ENCODE data around the gene GRID1.

GRID1 gene

DNA sequence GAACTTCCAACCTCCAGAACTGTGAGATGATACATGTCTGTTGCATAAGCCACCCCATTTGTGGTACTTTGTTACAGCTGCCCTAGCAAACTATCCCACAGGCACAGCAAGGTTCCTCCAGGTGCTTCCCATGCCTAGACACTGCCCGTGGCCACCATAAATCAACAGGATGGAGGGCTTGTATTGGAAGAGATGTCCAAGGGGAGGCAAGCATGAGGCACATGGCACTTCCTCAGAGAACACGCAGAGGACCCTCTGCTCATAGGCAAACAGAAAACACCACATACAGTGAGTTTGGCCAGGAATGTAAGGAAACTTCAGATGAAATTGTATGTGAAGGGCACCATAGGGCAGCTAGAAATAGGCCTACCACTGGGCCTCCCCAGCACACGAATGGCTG is 291.1 kb downstream of the GRID1 start:
- DNase-seq: no peak

DNA sequence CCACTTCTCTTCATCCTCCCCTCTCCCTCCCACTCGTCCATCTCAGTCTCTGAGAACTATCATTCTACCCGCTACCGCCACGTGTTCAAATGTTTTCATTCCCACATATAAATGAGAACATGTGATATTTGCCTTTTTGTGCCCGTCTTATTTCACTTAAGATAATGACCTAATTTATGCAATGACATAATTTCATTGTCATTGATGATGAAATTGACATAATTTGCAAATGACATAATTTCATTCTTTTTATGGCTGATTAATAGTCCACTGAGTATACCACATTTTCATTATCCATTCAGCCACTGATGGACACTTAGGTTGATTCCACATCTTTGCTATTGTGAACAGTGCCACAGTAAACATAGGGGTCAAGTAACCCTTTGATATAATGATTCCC is 292.3 kb downstream of the GRID1 start:
- no peak for DNase-seq

DNA sequence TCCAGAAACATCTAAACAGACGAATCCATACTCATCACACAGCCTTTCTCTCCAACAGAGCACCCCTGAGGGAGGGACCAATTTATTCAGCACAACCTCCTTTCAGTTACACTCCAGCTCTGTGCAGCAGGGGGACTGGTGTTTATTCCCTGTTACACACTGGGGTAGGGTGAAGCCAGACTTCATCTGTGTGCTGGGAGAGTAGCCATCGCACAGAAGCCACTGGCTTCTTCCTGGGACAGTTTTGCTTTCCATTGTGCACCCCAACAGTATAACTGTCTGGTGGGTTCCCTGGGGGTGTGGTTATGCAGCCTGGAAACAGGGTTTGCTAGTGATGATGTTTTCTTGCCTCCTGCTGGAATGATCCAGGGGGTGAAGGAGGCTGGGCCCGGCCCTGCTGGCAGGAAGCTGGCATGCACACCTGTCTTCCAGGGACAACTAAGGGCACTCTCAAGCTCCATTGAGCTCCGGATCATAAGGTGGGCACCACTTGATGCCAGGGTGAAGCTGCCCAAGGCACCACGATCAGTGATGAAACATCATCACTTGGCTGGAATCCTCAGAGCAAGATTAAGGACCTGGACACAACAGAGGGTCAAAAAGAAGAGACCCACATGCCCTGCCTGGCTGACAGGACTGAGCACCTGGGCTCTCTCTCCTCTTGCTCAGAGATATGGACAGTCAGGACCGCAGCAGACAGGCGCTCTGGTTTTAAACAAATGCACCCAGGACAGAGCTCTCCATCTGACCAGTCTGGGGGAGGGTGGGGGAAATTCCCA is 293.2 kb downstream of the GRID1 start:
- no peak for DNase-seq

DNA sequence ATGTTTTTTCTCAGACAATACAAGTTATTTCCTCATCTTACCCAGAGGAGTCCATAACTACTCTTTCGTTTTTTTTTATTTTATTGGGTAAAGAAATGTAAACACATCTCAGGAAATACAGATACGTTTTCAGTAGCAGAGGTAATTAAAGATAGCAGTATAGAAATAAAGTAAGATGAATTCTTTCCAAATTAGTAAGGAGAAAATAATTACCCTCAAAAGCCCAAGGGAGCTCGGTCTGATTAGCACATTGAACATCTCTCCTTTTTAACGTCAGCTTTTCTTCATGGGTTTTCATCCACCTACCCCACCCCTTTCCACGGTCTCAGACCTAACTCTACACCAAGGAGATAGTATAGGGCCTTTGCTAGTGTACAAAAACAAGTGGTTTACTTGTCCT is 294.2 kb downstream of the GRID1 start:
- DNase-seq: no peak

DNA sequence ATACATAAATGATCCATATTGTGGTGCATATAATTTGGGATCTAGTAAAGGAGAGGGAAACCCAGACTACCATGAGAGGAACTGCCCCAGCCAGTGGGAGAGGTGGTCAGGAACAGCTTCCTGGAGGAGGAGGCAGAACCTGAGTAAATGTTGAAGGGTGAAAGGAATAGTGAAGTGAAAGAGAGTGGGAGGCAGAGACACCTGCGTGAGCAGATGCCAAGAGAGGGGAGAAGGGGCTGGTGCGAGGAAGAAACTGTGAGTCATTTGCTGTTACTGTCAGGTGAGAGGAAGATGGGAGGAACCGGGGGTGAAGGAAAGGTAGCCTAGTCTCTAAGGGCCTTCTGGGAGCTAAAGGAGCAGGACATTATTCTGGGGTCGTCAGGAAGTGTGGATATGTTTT is 294.8 kb downstream of the GRID1 start:
- DNase-seq: no peak

DNA sequence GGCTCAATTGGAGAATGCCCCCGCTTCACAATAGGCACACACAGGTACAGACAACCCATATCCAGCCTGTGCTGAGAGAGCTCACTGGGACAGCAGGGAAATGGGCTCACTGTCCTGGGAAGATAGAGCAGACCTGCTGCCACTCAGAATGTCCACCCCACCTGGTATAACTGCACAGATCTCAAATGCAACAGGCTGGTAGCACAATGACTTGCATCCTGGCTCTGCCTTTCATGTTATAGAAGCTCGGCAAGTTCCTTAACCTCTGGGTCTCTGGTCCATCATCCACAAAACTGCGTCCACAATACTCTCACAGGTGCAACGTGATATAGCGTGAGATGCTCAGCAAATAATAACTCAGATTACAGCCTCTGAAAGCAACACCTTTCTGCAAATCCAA is 295.4 kb downstream of the GRID1 start:
- DNase-seq: no peak

DNA sequence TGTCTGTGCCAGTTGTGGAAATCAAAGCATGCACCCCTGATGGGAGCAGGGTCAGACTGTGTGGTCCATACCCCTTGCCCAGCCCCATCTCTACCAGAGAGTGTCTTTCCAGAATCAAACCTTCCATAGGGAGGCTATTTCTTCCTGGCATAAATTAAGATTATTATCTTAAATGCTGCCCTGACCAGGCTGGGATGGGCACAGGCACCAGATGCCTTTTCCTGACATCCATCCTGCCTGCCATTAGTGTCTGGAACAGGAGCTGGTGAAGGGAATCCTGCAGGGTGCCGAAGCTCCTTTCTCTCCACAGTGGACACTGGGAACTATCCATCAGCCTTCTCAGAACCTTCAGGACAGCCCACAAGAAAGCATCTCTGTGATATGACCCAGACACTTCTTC is 296.3 kb downstream of the GRID1 start:
- DNase-seq: no peak

DNA sequence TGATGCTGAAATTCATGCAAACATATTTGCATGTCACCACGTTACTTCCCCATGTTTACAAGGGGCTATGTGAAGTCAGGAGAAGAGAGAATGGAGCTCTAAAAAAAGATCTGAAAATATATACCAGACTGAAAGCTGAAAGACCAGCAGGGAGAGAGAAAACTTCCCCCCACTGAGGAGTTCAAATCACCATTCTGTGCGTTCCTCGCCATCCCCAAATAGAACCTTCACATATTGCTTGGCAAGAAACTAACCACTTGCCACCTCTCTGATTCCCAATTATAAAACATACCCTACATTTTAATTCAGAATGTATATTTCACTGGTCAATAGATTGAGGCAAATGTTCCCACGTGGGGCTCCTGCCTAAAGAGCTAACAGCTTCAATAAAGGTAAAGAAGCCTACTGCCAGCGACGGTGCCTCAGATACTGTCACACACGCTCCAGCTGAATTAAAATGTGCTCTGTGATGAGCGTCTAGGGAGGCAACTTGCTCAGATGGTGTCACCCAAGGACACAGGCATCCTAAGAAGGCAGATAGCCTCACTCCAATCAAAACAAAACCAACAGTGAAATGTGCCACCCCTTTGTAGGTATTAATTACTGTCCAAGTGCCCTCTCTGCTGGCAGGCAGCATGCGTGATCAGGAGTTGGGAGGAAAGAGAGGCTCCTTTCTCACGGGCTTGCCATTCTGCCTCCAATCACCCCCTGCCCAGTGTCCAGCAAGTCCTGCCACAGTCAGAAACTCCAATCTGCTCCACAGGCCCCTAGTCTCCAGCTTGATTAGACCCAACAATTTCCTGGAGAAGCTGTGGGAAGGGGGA is 298.2 kb downstream of the GRID1 start:
- DNase-seq: no peak

DNA sequence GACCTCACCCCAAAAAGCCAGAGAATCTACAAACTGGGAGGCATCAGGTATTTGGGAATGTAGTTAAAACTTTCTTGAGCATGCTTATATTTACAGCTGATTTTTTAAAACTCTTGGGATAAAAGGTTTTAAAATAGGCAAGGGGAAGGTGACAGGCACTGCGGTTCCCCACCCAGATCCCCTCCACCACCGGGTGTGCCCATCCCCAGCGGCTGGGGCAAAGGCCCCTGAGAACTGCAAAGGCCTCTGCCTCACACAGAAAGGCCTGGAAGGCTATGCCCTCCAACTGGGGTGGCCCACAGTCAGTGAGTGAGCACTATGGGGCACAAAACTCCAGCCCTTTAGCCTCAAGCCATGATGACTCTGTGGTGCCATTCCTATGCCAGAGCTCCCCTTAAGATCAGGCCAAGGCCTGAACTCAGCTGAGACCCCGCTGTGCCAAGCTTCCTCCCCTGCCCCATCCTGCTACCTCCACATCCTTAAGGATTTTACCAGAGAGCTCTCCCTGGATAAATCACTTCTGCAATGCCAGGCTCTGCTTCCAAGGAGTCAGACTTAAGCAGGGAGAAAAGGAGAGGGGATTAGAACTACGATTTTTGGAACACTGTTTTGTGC is 299.1 kb downstream of the GRID1 start:
- DNase-seq: no peak

DNA sequence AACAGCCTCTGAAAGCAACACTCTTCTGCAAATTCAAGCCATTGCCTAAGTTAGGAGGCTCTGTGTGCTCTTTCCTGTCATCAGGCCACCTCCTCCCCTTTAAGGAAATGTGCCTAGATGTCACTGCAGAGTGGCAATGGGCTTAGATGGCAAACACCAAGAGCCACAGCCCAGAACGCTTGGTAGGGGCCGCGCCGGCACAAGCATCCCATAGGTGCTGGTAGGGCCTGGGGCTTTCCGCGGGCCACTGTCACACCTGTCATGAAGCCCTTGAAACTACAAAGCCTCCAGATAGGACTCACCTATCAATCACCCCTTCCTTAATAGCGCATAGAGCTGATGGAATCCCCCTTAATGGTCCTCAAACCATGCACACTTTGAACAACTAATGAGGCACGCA is 299.9 kb downstream of the GRID1 start:
- no peak for DNase-seq

DNA sequence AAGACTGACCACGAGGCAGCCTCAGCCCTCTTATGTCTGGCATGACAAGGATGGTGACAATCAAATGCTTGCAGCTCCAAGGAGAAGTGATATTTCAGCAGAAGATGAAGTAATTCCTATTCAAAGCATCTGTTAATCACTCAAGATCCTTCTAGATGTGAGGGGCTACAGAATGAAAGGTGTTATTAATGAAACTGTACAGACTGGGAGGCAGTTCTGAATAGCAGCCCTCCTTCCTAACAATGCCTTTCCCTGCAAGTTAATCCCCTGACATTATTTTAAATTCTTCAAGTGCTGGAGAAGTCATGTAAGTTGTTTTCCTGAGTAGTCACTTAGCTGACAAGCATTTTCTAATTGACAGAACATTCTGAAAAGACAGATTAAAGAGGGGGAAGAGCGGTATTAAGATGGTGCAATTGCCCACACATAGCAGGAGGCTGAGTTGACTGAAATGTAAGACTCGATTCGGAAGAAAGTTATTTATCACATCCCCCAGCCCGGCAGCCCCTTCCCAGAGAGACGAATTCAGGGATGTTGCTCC is 300.8 kb downstream of the GRID1 start:
- DNase-seq: no peak

DNA sequence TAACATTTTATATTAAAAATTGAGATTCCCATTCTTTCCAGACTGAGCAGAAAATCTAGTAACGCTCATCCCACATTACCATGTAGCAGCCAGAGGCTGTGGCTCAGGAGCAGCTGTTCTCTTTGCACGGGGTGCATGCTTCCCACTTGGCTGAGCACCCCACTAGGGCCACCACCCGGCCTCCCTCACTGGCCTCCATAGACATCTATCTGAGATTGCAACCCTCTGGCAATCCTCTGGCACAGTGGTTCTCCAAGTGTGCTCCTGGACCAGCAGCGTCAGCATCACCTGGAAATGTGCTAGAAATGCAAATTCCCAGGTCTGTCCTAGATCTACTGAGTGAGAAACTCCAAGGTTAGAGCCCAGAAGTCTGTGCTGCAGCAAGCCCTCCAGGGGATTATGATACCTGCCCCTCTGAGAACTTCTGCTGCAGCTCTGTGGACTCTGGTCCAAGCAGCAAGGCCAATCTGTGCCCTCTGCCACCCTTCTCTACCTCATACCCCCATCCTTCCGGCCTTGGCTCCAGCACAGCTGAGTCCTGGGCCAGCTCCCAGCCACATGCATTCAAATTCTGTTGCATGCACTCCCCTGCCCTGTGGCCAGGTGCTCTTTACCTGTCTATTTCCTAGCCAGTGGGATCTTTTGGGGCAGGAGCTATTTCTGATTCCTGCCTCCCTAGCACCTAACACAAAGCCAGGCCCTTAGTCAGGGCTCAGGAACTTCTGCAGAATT is 301.5 kb downstream of the GRID1 start:
- no peak for DNase-seq

DNA sequence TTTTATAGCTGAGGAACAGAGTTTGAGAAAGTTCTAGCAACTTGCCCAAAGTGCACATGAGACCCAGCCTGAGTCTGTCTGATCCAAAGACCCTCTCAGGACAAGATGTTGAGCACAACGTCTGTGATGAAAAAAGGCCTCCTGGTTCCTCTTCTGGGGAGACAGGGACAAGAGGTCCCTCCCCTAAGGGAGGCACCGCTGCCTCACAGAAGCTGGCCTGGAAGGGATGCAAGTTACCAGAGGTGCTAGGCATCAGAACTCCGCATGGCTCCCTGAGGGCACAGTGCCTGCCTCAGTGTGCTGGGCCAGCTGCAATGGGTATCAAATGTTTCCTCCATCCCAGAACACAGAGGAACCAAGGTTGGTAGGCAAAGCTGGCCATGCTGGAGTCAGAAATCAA is 302.4 kb downstream of the GRID1 start:
- no peak for DNase-seq

DNA sequence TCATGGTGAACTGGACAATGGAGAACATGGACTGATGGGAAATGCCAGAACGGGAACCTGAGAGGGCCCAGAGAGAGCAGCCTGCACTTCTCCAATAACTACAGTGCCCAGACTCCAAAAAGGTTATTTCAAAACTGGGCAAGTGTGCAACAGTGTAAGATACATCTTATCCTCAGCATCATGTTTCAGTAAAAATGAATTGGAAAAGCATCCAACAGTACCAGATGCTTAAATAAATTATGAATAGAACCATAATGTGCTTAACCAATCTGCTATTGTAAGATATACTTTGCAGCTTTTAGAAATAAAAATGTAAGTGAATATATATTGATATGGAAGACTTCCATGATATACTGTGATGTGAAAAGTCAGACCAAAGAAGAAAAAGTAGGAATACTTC is 303.3 kb downstream of the GRID1 start:
- no peak for DNase-seq

DNA sequence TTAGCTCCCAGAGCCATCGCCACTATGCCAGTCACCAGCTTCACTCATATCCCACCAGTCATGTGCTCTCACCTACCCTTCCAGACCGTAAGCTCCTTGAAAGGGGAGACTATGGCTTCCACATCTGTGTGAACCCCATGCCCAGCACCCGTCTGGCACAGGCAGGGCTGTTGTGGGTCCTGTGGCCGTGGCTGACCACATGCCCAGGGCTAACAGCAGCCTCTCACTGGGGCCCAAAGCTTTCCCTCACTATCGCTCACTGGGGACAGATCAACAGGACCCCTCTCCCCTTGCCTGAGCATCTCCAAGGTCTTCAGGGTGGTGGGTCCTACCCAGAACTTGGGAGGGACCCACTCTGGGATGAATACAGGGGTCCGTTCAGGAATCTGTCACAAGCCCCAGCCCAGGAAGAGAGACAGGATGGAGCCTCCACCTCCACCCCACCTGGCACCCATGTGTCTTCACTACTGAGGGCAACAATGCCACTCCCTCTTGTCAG is 303.9 kb downstream of the GRID1 start:
- no peak for DNase-seq

DNA sequence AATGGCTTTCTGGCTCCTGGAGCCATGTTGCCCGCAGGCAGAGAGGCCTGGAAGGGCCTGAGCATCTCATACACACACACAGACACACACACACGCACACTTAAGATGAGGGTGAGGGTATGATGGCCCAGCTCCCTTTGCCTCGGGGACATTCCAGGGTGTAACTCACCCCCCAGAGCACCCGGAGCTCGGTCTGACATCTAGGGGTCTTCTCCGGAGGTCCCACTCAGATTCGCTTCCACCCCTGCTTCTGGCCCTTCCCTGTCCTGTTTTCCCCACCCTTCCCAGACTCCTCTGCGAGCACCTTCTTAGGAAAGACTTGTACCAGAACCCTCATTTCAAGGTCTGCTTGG is 304.4 kb downstream of the GRID1 start:
- no peak for DNase-seq

DNA sequence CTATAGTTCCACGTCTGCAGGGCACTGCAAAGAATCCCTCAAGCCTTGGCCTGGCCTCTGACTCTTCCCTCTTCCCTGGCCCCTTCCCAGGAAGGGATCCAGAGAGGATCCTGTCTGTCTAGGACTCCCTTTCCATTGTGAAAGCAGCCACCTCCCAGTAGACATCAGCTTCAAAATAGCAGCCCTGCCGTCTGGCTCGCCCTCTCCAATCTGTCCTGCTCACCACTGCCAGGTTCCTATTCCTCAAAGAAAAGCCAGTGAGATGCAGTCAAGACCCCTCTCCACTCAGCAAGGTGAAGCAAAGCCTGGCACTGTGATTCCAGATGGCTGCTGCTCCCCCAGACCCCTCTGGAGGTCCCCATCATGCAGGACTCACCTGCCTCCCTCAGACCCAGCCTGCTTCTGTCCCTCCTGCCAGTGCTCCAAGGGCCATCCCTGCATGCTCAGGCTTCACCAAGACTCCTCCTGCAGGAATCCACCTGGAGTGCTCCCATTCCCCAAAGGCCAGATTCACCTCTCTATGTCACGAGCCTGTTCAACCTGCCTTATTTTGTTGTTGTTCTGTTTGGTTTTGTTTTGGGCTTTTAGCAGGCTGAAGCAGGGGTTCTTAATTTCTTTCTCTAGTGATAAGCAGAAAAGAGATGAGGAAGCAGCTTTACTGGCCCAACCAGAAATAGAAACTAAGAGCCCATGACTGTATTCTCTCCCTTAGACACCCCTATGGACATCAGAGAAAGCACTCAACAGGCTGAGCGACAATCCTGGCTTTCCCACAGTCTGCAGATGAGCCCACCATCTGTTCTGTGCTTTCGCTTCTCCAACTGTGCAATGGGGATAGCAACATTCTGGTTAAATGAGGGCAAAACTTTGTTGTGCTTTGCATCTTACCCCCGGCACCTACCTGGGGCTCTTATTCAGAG is 305.1 kb downstream of the GRID1 start:
- DNase-seq: no peak

DNA sequence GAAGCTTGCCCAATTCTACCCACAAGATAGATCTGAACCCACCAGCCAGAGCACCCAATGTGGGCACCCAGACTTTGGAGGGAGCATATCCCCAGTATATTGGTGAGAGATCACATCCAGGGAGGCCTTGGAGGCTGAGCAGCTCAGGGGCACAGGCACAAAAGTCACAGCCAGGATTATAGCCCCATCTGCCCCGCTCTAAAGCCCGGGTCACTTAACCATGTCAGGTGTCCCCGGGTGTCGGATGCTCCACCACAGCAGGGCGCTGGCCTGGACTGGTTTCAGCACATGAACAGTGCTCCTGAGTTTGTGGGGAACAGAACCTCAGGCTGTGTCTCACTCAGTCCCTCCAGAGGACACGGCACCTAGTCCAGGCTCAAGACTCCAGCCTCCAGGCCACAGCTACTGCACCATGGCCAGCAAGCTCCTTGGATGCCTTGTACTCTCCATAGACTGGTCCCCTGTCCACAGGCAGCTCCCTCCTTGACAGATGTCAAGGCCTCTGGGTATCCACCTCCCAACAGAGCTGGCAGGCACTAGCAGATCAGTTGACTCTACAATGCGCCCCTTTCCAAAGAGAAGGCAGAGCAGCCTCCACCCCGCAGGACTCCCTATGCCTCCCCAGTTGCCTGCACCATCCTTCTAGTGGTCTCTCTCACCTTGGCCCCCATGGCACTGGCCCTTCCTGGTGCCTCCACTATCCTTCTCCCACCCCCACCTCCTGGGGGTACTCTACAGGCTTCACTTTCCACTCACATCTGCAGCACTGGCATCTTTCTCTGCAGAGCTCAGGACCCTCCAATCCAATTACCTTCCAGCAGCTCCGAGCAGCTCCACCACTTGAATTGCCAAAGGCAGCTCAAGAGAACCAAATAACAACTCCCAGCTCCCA is 306.0 kb downstream of the GRID1 start:
- no peak for DNase-seq

DNA sequence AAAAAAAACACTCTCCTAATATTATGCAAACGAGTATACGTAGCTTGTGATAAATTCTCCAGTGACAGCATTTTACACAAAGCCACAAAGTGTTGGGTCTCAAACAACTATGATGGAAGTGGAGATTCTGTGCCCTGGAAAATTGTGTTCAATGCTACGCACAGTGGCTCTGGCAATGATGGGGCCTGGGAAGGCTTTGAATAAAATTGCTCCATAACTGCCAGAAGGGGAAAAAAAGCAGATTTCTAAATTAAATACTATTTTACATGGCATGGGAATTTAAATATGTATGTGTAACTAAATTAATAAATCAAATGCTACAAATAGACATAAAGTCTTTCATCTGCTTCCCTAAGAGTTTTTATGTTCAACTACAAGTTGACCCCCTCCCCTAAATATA is 306.7 kb downstream of the GRID1 start:
- DNase-seq: no peak

DNA sequence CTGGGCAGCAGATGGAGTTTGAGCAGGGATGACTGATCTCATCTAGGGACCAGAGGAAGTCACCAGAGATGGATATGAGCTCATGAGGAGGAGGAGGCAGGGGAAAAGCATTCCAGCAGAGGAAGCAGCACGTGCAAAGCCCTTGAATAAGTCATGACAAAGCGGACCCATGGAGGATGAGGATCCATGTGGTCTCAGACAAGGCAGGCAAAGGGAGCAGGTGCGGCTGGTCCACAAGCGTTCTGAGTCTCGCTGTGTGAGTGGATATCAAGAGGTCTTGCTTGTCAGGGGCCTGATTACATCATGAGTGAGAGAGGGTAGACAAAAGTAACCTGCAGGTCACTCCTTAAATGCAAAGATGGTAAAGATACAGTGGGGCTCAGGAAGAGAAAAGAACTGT is 307.6 kb downstream of the GRID1 start:
- no peak for DNase-seq

DNA sequence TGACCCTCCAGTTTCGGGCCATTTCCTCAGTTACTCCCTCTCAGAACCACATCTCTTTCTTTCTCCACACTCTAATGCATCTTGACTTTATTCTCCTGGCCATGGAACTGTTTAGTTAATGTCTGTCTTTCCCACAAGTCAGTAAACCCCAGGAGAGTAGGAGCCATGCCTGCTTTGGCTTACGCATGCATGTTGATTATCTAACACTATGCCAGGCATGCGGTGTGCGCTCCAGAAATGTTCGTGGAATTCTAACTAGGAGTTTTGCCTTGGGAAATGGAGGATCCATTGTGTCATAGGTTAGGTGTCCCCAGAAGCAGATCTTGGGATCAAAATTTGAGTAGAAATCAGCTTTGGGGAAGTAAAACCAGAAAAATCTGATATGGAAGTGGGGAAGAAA is 308.9 kb downstream of the GRID1 start:
- DNase-seq: no peak

All from stimulated activated CD4-positive, alpha-beta T cell treated with anti-CD3 and anti-CD28 coated beads, Interleukin-15, amount 100 ng/mL, for 24 hours (primary cell).